ENCODE measurements around the gene TOP3B.

DNA sequence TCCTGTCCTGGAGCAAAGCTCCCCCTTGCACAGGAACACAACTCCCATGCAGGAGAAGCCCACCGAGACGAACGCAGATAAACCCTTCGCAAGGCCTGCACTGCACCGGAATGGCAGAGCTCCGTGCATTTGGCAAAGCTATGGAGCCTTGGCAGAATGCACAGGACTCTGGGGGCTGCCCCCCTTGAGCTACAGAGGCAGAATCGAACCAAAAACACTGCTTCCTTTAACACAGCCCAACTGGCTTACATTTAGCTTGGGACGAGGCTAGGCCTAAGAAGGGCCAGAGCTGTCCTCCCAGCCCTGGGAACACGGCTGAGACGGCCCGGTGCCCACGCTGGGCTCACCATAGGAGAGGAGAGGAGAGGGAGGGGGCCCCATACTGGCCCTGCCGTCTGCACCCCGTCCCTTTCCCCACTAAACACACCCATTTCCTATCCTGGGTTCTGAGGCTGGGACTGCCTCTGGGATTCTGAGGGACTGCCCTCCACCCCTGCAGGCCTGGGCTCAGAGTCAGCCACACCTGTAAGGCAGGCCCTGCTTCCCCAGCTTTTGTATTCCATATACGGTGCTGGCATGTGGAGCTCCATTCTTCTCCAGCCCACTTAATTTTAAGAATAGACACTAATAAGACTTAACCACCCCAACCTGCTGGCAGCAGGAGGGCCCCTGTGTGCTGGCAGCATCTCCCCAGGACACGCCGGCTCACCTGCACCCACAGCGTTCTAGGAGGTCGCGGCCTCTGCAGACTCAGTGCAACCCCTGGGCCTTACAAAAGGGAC lies 62.9 kb downstream of the TOP3B start:
- TF ChIP-seq EP300 (IDR thresholded peaks at IDR 0.05) (no peak), CTCF (IDR thresholded peaks at IDR 0.05) (no peak)

Data from esophagus muscularis mucosa (tissue), 3 donors.